ENCODE measurements around the gene ARHGEF6. TPM values are rescaled to one million over a fixed set of nuclear protein-coding genes. Genes with fewer than 3 reads are reported as not detected.

The ARHGEF6 gene
- total RNA-seq, 1 donor from 2014 or later, result 0.26 TPM

DNA sequence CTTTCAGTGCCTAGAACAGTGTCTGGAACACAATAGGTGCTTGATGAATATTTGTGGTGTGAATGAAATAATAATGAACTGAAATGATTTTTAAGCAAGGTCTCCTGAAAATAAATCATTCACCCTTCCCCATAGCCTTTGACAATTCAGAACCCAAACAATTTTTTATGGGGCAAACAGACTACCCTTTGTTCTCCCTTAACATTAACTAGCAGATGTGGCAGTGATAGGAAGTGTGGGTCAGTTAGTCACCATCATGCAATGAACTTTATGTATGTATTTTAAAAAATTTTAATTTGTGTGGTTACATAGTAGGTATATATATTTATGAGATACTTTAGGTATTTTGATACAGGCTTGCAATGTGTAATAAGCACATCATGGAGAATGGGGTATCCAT lies 160.0 kb downstream of the ARHGEF6 start:
- TF ChIP-seq, protein P1, sequence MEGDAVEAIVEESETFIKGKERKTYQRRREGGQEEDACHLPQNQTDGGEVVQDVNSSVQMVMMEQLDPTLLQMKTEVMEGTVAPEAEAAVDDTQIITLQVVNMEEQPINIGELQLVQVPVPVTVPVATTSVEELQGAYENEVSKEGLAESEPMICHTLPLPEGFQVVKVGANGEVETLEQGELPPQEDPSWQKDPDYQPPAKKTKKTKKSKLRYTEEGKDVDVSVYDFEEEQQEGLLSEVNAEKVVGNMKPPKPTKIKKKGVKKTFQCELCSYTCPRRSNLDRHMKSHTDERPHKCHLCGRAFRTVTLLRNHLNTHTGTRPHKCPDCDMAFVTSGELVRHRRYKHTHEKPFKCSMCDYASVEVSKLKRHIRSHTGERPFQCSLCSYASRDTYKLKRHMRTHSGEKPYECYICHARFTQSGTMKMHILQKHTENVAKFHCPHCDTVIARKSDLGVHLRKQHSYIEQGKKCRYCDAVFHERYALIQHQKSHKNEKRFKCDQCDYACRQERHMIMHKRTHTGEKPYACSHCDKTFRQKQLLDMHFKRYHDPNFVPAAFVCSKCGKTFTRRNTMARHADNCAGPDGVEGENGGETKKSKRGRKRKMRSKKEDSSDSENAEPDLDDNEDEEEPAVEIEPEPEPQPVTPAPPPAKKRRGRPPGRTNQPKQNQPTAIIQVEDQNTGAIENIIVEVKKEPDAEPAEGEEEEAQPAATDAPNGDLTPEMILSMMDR (IDR thresholded peaks at IDR 0.05; ENCODE audit: insufficient read depth, low read length, severe bottlenecking), result no peak
- Histone ChIP-seq H3K4me3 (ENCODE audit: low read depth, low read length) (no peak overlapping the region), H3K36me3 (ENCODE audit: control insufficient read depth, insufficient read depth, low read length) (no peaks in the 10 kb centered on the region), H3K27me3 (ENCODE audit: control insufficient read depth, insufficient read depth, low read length) (no peaks in the 10 kb centered on the region)
- no peak for DNase-seq (ENCODE audit: low read depth)
- no peak for FAIRE-seq

DNA sequence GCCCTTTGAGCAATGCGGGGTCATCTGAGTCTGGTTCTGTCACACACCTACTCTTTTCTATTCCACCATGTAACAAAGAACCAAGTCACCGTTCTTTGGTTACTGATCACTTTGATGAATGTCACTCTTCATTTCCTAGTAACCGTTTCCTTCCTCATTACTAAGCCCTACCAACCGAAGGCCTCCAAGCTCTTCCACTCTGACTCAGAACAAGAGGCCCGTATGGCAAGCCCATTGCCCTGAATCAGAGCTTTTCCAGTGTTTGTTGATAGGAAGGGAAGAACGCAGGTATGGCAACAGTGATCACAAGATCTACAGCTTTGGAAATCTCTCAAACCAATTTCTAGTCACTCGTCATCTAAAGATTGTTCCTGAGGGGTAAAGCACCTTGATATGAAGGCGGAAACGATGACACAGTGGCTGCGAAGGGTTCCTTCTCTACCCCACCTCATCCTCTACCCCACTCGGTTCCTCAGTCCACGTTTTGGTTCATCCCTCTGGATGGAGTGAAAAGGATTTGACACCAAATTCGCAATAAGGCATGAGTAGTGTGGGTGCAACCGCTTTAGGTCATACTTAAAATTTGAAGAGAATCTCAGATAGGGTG lies 160.7 kb downstream of the ARHGEF6 start:
- Histone ChIP-seq H3K27me3 (ENCODE audit: control insufficient read depth, insufficient read depth, low read length) (no peaks in the 10 kb centered on the region), H3K36me3 (ENCODE audit: control insufficient read depth, insufficient read depth, low read length) (no peaks in the 10 kb centered on the region), H3K4me3 (ENCODE audit: low read depth, low read length) (no peak overlapping the region)
- FAIRE-seq, result no peak
- TF ChIP-seq, protein P1 (IDR thresholded peaks at IDR 0.05; ENCODE audit: insufficient read depth, low read length, severe bottlenecking), result no peak
- DNase-seq (ENCODE audit: low read depth), result no peak

DNA sequence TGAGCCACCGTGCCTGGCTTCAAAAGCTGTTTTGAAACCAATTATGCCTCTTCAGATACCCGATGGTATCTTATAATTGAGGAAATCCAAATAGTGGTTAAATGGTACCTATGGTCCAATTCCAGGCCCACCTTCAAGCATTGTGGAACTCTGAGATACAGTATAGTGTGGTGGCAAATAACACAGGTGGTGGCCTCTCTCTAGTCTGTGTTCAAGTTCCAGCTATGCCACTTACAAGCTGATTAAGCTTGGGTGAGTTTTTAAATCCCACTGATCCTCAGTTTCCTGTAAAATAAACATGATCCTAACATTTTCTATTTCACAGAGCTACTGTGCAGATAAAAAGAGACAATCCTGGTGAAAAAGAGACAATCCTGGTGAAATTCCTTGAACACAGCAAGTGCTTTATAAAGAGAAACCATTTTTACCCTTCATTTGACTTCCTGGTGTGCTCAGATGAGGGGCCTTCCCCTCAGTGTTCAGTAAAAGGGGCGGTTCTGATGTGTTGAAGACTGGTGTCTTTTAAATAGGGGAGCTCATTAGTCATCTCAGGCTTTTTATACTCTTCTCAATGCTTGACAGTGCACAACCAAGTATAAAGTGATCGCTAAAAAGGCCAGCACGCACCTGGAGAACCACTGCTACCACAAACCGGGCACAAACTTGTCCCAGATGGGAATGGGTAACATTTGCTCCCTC lies 163.6 kb downstream of the ARHGEF6 start:
- FAIRE-seq (no peak), DNase-seq (ENCODE audit: low read depth) (no peak)
- TF ChIP-seq, protein P1 (IDR thresholded peaks at IDR 0.05; ENCODE audit: insufficient read depth, low read length, severe bottlenecking), result no peak
- Histone ChIP-seq H3K4me3 (ENCODE audit: low read depth, low read length) (no peak overlapping the region), H3K36me3 (ENCODE audit: control insufficient read depth, insufficient read depth, low read length) (no peaks in the 10 kb centered on the region), H3K27me3 (ENCODE audit: control insufficient read depth, insufficient read depth, low read length) (no peaks in the 10 kb centered on the region)

Other genes starting within 250 kb of the ARHGEF6 start
- gene VGLL1, start 248.7 kb downstream of the ARHGEF6 start, total RNA-seq, result 0.26 and 0.77 TPM in 2 replicates
- gene CD40LG, start 132.8 kb downstream of the ARHGEF6 start, total RNA-seq, result not detected in 2 replicates
- 99.3 and 115 TPM in 2 replicates for gene RBMX, start 99.8 kb upstream of the ARHGEF6 start, total RNA-seq